HCT116 (cell line): ENCODE data around the gene SERHL2.
"Not testable (repeated sequence)": the region's sequence is repeated elsewhere in the genome, so short reads cannot be mapped to it uniquely, and the experiment has no call there.

Experiments used
- CEBPB ChIP-seq: IDR thresholded peaks from 2 replicates; pipeline ENCODE4 v1.6.1; 2012; ENCODE audit warnings: low read depth
- CTCF ChIP-seq, 3 experiments: fragments of 200-600 bp in 1 of 3; sonication (generic) in 1 of 3; IDR thresholded peaks in 2 of 3; conservative IDR thresholded peaks in 1 of 3; 2 replicates each; pipeline ENCODE4 v1.5.1; 2012 to 2017; ENCODE audit warnings: low read depth in 2 of 3, low read length in 2 of 3, antibody characterized with exemption in 1 of 3, borderline replicate concordance in 1 of 3, control low read depth in 1 of 3, mild to moderate bottlenecking in 1 of 3, mixed read lengths in 1 of 3, mixed run types in 1 of 3, moderate library complexity in 1 of 3; ENCODE audit not compliant: insufficient read depth in 1 of 3
- EZH2 ChIP-seq: fragments of 200-600 bp; sonication (generic); IDR thresholded peaks from 2 replicates; pipeline ENCODE4 v1.6.1; 2017; ENCODE audit warnings: antibody characterized with exemption, mixed run types
- EZH2phosphoT487 ChIP-seq: fragments of 200-600 bp; IDR thresholded peaks from 2 replicates; pipeline ENCODE4 v1.6.1; 2018; ENCODE audit warnings: antibody characterized with exemption, borderline replicate concordance
- MAX ChIP-seq: IDR thresholded peaks from 2 replicates; pipeline ENCODE4 v1.6.1; 2012
- POLR2A ChIP-seq: IDR thresholded peaks from 2 replicates; pipeline ENCODE4 v1.7.0; 2011; ENCODE audit warnings: borderline replicate concordance; ENCODE audit not compliant: insufficient read depth, insufficient read length; ENCODE audit errors: extremely low read depth
- POLR2AphosphoS5 ChIP-seq: IDR thresholded peaks from 2 replicates; pipeline ENCODE4 v1.6.1; 2011; ENCODE audit warnings: mild to moderate bottlenecking, low read depth, low read length, moderate library complexity
- SIN3A ChIP-seq: IDR thresholded peaks from 2 replicates; pipeline ENCODE4 v1.6.1; 2012; ENCODE audit warnings: low read depth
- YY1 ChIP-seq: IDR thresholded peaks from 2 replicates; pipeline ENCODE4 v1.6.1; 2011; ENCODE audit warnings: low read length, low read depth, moderate library complexity, mild to moderate bottlenecking; ENCODE audit not compliant: insufficient replicate concordance; ENCODE audit errors: extremely low read depth
- TF ChIP-seq, protein P1 (sequence below): IDR thresholded peaks from 2 replicates; pipeline ENCODE4 v1.6.1; 2012; ENCODE audit warnings: low read depth
- TF ChIP-seq, protein P2 (sequence below): IDR thresholded peaks from 2 replicates; pipeline ENCODE4 v1.6.1; 2011; ENCODE audit warnings: mild to moderate bottlenecking, low read length, moderate library complexity; ENCODE audit not compliant: insufficient replicate concordance; ENCODE audit errors: extremely low read depth
- TF ChIP-seq, protein P3 (sequence below): IDR thresholded peaks from 2 replicates; pipeline ENCODE4 v1.6.1; 2012

DNA sequence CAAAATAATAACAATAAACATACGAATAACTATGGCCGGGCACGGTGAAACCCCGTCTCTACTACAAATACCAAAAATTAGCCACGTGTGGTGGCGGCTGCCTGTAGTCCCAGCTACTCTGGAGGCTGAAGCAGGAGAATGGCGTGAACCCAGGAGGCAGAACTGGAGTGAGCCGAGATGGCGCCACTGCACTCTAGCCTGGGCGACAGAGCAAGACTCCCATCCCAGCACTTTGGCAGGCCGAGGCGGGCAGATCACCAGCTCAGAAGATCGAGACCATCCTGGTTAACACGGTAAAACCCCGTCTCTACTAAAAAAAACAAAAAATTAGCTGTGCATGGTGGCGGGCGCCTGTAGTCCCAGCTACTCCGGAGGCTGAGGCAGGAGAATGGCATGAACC, 17.1 kb upstream of the SERHL2 start:
- TF ChIP-seq, protein P1, sequence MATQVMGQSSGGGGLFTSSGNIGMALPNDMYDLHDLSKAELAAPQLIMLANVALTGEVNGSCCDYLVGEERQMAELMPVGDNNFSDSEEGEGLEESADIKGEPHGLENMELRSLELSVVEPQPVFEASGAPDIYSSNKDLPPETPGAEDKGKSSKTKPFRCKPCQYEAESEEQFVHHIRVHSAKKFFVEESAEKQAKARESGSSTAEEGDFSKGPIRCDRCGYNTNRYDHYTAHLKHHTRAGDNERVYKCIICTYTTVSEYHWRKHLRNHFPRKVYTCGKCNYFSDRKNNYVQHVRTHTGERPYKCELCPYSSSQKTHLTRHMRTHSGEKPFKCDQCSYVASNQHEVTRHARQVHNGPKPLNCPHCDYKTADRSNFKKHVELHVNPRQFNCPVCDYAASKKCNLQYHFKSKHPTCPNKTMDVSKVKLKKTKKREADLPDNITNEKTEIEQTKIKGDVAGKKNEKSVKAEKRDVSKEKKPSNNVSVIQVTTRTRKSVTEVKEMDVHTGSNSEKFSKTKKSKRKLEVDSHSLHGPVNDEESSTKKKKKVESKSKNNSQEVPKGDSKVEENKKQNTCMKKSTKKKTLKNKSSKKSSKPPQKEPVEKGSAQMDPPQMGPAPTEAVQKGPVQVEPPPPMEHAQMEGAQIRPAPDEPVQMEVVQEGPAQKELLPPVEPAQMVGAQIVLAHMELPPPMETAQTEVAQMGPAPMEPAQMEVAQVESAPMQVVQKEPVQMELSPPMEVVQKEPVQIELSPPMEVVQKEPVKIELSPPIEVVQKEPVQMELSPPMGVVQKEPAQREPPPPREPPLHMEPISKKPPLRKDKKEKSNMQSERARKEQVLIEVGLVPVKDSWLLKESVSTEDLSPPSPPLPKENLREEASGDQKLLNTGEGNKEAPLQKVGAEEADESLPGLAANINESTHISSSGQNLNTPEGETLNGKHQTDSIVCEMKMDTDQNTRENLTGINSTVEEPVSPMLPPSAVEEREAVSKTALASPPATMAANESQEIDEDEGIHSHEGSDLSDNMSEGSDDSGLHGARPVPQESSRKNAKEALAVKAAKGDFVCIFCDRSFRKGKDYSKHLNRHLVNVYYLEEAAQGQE = not testable (repeated sequence)
- not testable (repeated sequence) for TF ChIP-seq CTCF (IDR thresholded peaks at IDR 0.05 in 2 of 3, conservative IDR thresholded peaks at IDR 0.05 in 1 of 3; ENCODE audit: borderline replicate concordance in 1 of 3, insufficient read depth in 1 of 3, low read depth in 2 of 3, low read length in 2 of 3); EZH2phosphoT487; MAX; POLR2A; YY1; POLR2AphosphoS5; SIN3A; EZH2; CEBPB
- TF ChIP-seq, protein P2, sequence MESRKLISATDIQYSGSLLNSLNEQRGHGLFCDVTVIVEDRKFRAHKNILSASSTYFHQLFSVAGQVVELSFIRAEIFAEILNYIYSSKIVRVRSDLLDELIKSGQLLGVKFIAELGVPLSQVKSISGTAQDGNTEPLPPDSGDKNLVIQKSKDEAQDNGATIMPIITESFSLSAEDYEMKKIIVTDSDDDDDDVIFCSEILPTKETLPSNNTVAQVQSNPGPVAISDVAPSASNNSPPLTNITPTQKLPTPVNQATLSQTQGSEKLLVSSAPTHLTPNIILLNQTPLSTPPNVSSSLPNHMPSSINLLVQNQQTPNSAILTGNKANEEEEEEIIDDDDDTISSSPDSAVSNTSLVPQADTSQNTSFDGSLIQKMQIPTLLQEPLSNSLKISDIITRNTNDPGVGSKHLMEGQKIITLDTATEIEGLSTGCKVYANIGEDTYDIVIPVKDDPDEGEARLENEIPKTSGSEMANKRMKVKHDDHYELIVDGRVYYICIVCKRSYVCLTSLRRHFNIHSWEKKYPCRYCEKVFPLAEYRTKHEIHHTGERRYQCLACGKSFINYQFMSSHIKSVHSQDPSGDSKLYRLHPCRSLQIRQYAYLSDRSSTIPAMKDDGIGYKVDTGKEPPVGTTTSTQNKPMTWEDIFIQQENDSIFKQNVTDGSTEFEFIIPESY = not testable (repeated sequence)
- TF ChIP-seq, protein P3, sequence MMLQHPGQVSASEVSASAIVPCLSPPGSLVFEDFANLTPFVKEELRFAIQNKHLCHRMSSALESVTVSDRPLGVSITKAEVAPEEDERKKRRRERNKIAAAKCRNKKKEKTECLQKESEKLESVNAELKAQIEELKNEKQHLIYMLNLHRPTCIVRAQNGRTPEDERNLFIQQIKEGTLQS = not testable (repeated sequence)
